Measurements from ENCODE around the gene PRDM1.

The PRDM1 gene

GRCh38 chr6:106133040-106133439 lies 46.9 kb downstream of the PRDM1 start:
- Histone ChIP-seq H3K4me1 (ENCODE audit: control insufficient read depth in 1 of 2, insufficient read depth in 2 of 2, low read length in 2 of 2) (no peaks in the 10 kb centered on the region), H3K27me3 (ENCODE audit: low read depth, low read length) (no peaks in the 10 kb centered on the region), H3K27ac (ENCODE audit: low read length) (no peak overlapping the region), H3K4me3 (ENCODE audit: low read depth in 1 of 2, low read length in 2 of 2) (no peak overlapping the region), H3K36me3 (ENCODE audit: control insufficient read depth in 1 of 2, insufficient read depth in 2 of 2, low read length in 2 of 2) (no peaks in the 10 kb centered on the region), H3K9me3 (ENCODE audit: control insufficient read depth in 1 of 2, low read length in 2 of 2) (no peaks in the 10 kb centered on the region)

- no peaks in the 10 kb centered on the region for H3K9me3 ChIP-seq (ENCODE audit: control insufficient read depth in 1 of 2, low read length in 2 of 2)
- H3K4me1 ChIP-seq (ENCODE audit: control insufficient read depth in 1 of 2, insufficient read depth in 2 of 2, low read length in 2 of 2): no peaks in the 10 kb centered on the region
- H3K27ac ChIP-seq (ENCODE audit: low read length): no peak overlapping the region
- no peaks in the 10 kb centered on the region for H3K27me3 ChIP-seq (ENCODE audit: low read depth, low read length)
- no peak overlapping the region for H3K4me3 ChIP-seq (ENCODE audit: low read depth in 1 of 2, low read length in 2 of 2)
- no peaks in the 10 kb centered on the region for H3K36me3 ChIP-seq (ENCODE audit: control insufficient read depth in 1 of 2, insufficient read depth in 2 of 2, low read length in 2 of 2)
Measured at GRCh38 chr6:106134087-106134770, 48.1 kb downstream of the PRDM1 start.

- Histone ChIP-seq H3K9me3 (ENCODE audit: control insufficient read depth in 1 of 2, low read length in 2 of 2) (no peaks in the 10 kb centered on the region), H3K4me1 (ENCODE audit: control insufficient read depth in 1 of 2, insufficient read depth in 2 of 2, low read length in 2 of 2) (no peaks in the 10 kb centered on the region), H3K36me3 (ENCODE audit: control insufficient read depth in 1 of 2, insufficient read depth in 2 of 2, low read length in 2 of 2) (no peaks in the 10 kb centered on the region), H3K4me3 (ENCODE audit: low read depth in 1 of 2, low read length in 2 of 2) (no peak overlapping the region), H3K27me3 (ENCODE audit: low read depth, low read length) (no peaks in the 10 kb centered on the region), H3K27ac (ENCODE audit: low read length) (no peak overlapping the region)
Measured at GRCh38 chr6:106134906-106135634, 48.9 kb downstream of the PRDM1 start.

- Histone ChIP-seq H3K9me3 (ENCODE audit: control insufficient read depth in 1 of 2, low read length in 2 of 2) (no peaks in the 10 kb centered on the region), H3K27ac (ENCODE audit: low read length) (no peak overlapping the region), H3K36me3 (ENCODE audit: control insufficient read depth in 1 of 2, insufficient read depth in 2 of 2, low read length in 2 of 2) (no peaks in the 10 kb centered on the region), H3K4me1 (ENCODE audit: control insufficient read depth in 1 of 2, insufficient read depth in 2 of 2, low read length in 2 of 2) (no peaks in the 10 kb centered on the region), H3K4me3 (ENCODE audit: low read depth in 1 of 2, low read length in 2 of 2) (no peak overlapping the region), H3K27me3 (ENCODE audit: low read depth, low read length) (no peaks in the 10 kb centered on the region)
Measured at GRCh38 chr6:106135911-106136571, 49.9 kb downstream of the PRDM1 start.

GRCh38 chr6:106136845-106137244 lies 50.7 kb downstream of the PRDM1 start:
- no peaks in the 10 kb centered on the region for H3K9me3 ChIP-seq (ENCODE audit: control insufficient read depth in 1 of 2, low read length in 2 of 2)
- H3K4me3 ChIP-seq (ENCODE audit: low read depth in 1 of 2, low read length in 2 of 2): no peak overlapping the region
- H3K36me3 ChIP-seq (ENCODE audit: control insufficient read depth in 1 of 2, insufficient read depth in 2 of 2, low read length in 2 of 2): no peaks in the 10 kb centered on the region
- no peaks in the 10 kb centered on the region for H3K4me1 ChIP-seq (ENCODE audit: control insufficient read depth in 1 of 2, insufficient read depth in 2 of 2, low read length in 2 of 2)
- no peaks in the 10 kb centered on the region for H3K27me3 ChIP-seq (ENCODE audit: low read depth, low read length)
- H3K27ac ChIP-seq (ENCODE audit: low read length): no peak overlapping the region

- Histone ChIP-seq H3K9me3 (ENCODE audit: control insufficient read depth in 1 of 2, low read length in 2 of 2) (no peaks in the 10 kb centered on the region), H3K4me3 (ENCODE audit: low read depth in 1 of 2, low read length in 2 of 2) (no peak overlapping the region), H3K4me1 (ENCODE audit: control insufficient read depth in 1 of 2, insufficient read depth in 2 of 2, low read length in 2 of 2) (no peaks in the 10 kb centered on the region), H3K27me3 (ENCODE audit: low read depth, low read length) (no peaks in the 10 kb centered on the region), H3K27ac (ENCODE audit: low read length) (no peak overlapping the region), H3K36me3 (ENCODE audit: control insufficient read depth in 1 of 2, insufficient read depth in 2 of 2, low read length in 2 of 2) (no peaks in the 10 kb centered on the region)
Measured at GRCh38 chr6:106138151-106138550, 52.0 kb downstream of the PRDM1 start.

GRCh38 chr6:106141441-106142237 lies 55.5 kb downstream of the PRDM1 start:
- Histone ChIP-seq H3K27me3 (ENCODE audit: low read depth, low read length) (no peaks in the 10 kb centered on the region), H3K4me3 (ENCODE audit: low read depth in 1 of 2, low read length in 2 of 2) (no peak overlapping the region), H3K27ac (ENCODE audit: low read length) (no peak overlapping the region), H3K36me3 (ENCODE audit: control insufficient read depth in 1 of 2, insufficient read depth in 2 of 2, low read length in 2 of 2) (no peaks in the 10 kb centered on the region), H3K9me3 (ENCODE audit: control insufficient read depth in 1 of 2, low read length in 2 of 2) (no peaks in the 10 kb centered on the region), H3K4me1 (ENCODE audit: control insufficient read depth in 1 of 2, insufficient read depth in 2 of 2, low read length in 2 of 2) (no peaks in the 10 kb centered on the region)

GRCh38 chr6:106142876-106143431 lies 56.8 kb downstream of the PRDM1 start:
- Histone ChIP-seq H3K9me3 (ENCODE audit: control insufficient read depth in 1 of 2, low read length in 2 of 2) (no peaks in the 10 kb centered on the region), H3K27me3 (ENCODE audit: low read depth, low read length) (no peaks in the 10 kb centered on the region), H3K4me1 (ENCODE audit: control insufficient read depth in 1 of 2, insufficient read depth in 2 of 2, low read length in 2 of 2) (no peaks in the 10 kb centered on the region), H3K36me3 (ENCODE audit: control insufficient read depth in 1 of 2, insufficient read depth in 2 of 2, low read length in 2 of 2) (no peaks in the 10 kb centered on the region), H3K4me3 (ENCODE audit: low read depth in 1 of 2, low read length in 2 of 2) (no peak overlapping the region), H3K27ac (ENCODE audit: low read length) (no peak overlapping the region)

- Histone ChIP-seq H3K36me3 (ENCODE audit: control insufficient read depth in 1 of 2, insufficient read depth in 2 of 2, low read length in 2 of 2) (no peaks in the 10 kb centered on the region), H3K9me3 (ENCODE audit: control insufficient read depth in 1 of 2, low read length in 2 of 2) (no peaks in the 10 kb centered on the region), H3K4me3 (ENCODE audit: low read depth in 1 of 2, low read length in 2 of 2) (no peak overlapping the region), H3K4me1 (ENCODE audit: control insufficient read depth in 1 of 2, insufficient read depth in 2 of 2, low read length in 2 of 2) (no peaks in the 10 kb centered on the region), H3K27ac (ENCODE audit: low read length) (no peak overlapping the region), H3K27me3 (ENCODE audit: low read depth, low read length) (no peaks in the 10 kb centered on the region)
Measured at GRCh38 chr6:106143665-106144064, 57.5 kb downstream of the PRDM1 start.

- no peaks in the 10 kb centered on the region for H3K27me3 ChIP-seq (ENCODE audit: low read depth, low read length)
- H3K4me3 ChIP-seq (ENCODE audit: low read depth in 1 of 2, low read length in 2 of 2): no peak overlapping the region
- no peaks in the 10 kb centered on the region for H3K36me3 ChIP-seq (ENCODE audit: control insufficient read depth in 1 of 2, insufficient read depth in 2 of 2, low read length in 2 of 2)
- no peaks in the 10 kb centered on the region for H3K9me3 ChIP-seq (ENCODE audit: control insufficient read depth in 1 of 2, low read length in 2 of 2)
- no peaks in the 10 kb centered on the region for H3K4me1 ChIP-seq (ENCODE audit: control insufficient read depth in 1 of 2, insufficient read depth in 2 of 2, low read length in 2 of 2)
- H3K27ac ChIP-seq (ENCODE audit: low read length): no peak overlapping the region
Measured at GRCh38 chr6:106145144-106145543, 59.0 kb downstream of the PRDM1 start.

- no peaks in the 10 kb centered on the region for H3K4me1 ChIP-seq (ENCODE audit: control insufficient read depth in 1 of 2, insufficient read depth in 2 of 2, low read length in 2 of 2)
- H3K27ac ChIP-seq (ENCODE audit: low read length): no peak overlapping the region
- no peaks in the 10 kb centered on the region for H3K36me3 ChIP-seq (ENCODE audit: control insufficient read depth in 1 of 2, insufficient read depth in 2 of 2, low read length in 2 of 2)
- H3K27me3 ChIP-seq (ENCODE audit: low read depth, low read length): no peaks in the 10 kb centered on the region
- H3K9me3 ChIP-seq (ENCODE audit: control insufficient read depth in 1 of 2, low read length in 2 of 2): no peaks in the 10 kb centered on the region
- no peak overlapping the region for H3K4me3 ChIP-seq (ENCODE audit: low read depth in 1 of 2, low read length in 2 of 2)
Measured at GRCh38 chr6:106145741-106146227, 59.6 kb downstream of the PRDM1 start.

All from muscle layer of duodenum (tissue), 2 donors.